ENCODE results near the gene TIMM23. TPM values are rescaled to one million over a fixed set of nuclear protein-coding genes. Genes with fewer than 3 reads are reported as not detected.
A peak's percentile ranks its signal among the peaks of the same experiment; 100 is the strongest.

Gene TIMM23
- total and polyA plus RNA-seq, 9 donors: 29.9 to 74.4 (median 35.1) TPM

- intact Hi-C loops (cut with DNase I): no loop called here
- no peak for TF ChIP-seq POLR2A (IDR thresholded peaks at IDR 0.05)
- TF ChIP-seq CTCF (IDR thresholded peaks at IDR 0.05): no peak
- no peak for TF ChIP-seq EP300 (IDR thresholded peaks at IDR 0.05)
- Histone ChIP-seq H3K27ac (no peak overlapping the region), H3K4me3 (no peak overlapping the region), H3K9me3 (no peaks in the 10 kb centered on the region), H3K27me3 (no peaks in the 10 kb centered on the region), H3K36me3 (no peaks in the 10 kb centered on the region), H3K4me1 (ENCODE audit: insufficient read depth) (peaks cover 9% of the 10 kb centered on the region)
- 78 to 90% (median 86%) methylated on average over 6 of the region's 6 CpGs for WGBS, 3 donors
- DNase-seq: no peak
Measured at GRCh38 chr10:46031648-46032532, 59.6 kb downstream of the TIMM23 start.

GRCh38 chr10:46033602-46034011 lies 61.3 kb downstream of the TIMM23 start:
- DNase-seq: no peak
- intact Hi-C loops (cut with DNase I): no loop called here
- H3K4me3 ChIP-seq: no peak overlapping the region

GRCh38 chr10:46035923-46036849 lies 63.9 kb downstream of the TIMM23 start:
- no peaks in the 10 kb centered on the region for H3K27me3 ChIP-seq
- H3K4me3 ChIP-seq: no peak overlapping the region
- DNase-seq: peak in 1 of 5 donors; percentile 20
- no peaks in the 10 kb centered on the region for H3K36me3 ChIP-seq
- intact Hi-C loops (cut with DNase I): no loop called here
- TF ChIP-seq POLR2A (IDR thresholded peaks at IDR 0.05) (no peak), EP300 (IDR thresholded peaks at IDR 0.05) (no peak), CTCF (IDR thresholded peaks at IDR 0.05) (no peak)
- H3K4me1 ChIP-seq (ENCODE audit: insufficient read depth): no peaks in the 10 kb centered on the region
- WGBS, 3 donors: 32 to 35% (median 34%) methylated on average over 8 of the region's 8 CpGs
- no peak overlapping the region for H3K27ac ChIP-seq
- no peaks in the 10 kb centered on the region for H3K9me3 ChIP-seq

More at GRCh38 chr10:46033602-46034011, 61.3 kb downstream of the TIMM23 start:
- no peaks in the 10 kb centered on the region for H3K9me3 ChIP-seq
- no peak for TF ChIP-seq EP300 (IDR thresholded peaks at IDR 0.05)
- TF ChIP-seq POLR2A (IDR thresholded peaks at IDR 0.05): no peak
- no peak for TF ChIP-seq CTCF (IDR thresholded peaks at IDR 0.05)
- H3K27me3 ChIP-seq: no peaks in the 10 kb centered on the region
- H3K36me3 ChIP-seq: no peaks in the 10 kb centered on the region
- H3K4me1 ChIP-seq (ENCODE audit: insufficient read depth): peaks cover 3% of the 10 kb centered on the region
- no peak overlapping the region for H3K27ac ChIP-seq

- no peaks in the 10 kb centered on the region for H3K4me1 ChIP-seq (ENCODE audit: insufficient read depth)
- H3K36me3 ChIP-seq: no peaks in the 10 kb centered on the region
- no peak overlapping the region for H3K4me3 ChIP-seq
- 86 to 90% (median 88%) methylated on average over 8 of the region's 8 CpGs for WGBS, 3 donors
- TF ChIP-seq POLR2A (IDR thresholded peaks at IDR 0.05): no peak
- TF ChIP-seq CTCF (IDR thresholded peaks at IDR 0.05): no peak
- no peak for TF ChIP-seq EP300 (IDR thresholded peaks at IDR 0.05)
- H3K27ac ChIP-seq: no peak overlapping the region
- no peak for DNase-seq
- H3K9me3 ChIP-seq: no peaks in the 10 kb centered on the region
- H3K27me3 ChIP-seq: no peaks in the 10 kb centered on the region
- intact Hi-C loops (cut with DNase I): no loop called here
Measured at GRCh38 chr10:46037107-46037825, 65.0 kb downstream of the TIMM23 start.

Data from ovary (tissue), 9 donors.